Measurements from ENCODE around the gene ANGEL2.

The ANGEL2 gene

DNA sequence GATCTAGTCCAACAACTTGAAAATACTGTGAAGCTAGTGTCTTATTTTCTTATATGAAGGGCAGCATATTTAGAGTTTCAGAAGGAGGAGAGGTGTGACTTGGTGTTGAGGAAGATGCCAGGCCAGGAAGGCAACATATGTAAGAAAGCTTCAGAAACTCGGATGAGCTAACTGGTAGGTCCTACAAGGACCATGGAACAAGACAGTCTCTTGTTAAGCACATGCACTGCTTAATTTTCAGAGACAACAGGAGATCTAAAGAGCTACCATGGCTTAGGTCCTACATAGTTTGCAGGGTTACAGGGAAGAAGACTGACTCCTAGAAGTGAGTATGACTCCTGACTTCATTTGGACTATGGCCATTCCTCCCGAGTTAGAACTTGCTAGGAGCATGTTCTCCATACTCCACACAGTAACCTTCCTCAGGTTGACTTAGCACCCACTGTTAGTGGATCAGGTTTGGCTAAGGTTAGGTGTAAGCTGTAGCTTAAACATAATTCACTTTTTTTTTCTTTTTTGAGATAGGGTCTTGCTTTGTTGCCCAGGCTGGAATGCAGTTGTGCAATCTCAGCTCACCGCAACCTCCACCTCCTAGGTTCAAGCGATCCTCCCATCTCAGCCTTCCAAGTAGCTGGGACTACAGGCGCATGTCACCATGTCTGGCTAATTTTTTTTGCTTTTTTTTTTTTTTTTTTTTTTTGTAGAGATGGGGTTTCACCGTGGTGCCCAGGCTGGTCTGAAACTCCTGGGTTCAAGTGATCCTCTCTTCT lies 31.0 kb downstream of the ANGEL2 start:
- TF ChIP-seq, protein P1, sequence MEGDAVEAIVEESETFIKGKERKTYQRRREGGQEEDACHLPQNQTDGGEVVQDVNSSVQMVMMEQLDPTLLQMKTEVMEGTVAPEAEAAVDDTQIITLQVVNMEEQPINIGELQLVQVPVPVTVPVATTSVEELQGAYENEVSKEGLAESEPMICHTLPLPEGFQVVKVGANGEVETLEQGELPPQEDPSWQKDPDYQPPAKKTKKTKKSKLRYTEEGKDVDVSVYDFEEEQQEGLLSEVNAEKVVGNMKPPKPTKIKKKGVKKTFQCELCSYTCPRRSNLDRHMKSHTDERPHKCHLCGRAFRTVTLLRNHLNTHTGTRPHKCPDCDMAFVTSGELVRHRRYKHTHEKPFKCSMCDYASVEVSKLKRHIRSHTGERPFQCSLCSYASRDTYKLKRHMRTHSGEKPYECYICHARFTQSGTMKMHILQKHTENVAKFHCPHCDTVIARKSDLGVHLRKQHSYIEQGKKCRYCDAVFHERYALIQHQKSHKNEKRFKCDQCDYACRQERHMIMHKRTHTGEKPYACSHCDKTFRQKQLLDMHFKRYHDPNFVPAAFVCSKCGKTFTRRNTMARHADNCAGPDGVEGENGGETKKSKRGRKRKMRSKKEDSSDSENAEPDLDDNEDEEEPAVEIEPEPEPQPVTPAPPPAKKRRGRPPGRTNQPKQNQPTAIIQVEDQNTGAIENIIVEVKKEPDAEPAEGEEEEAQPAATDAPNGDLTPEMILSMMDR (IDR thresholded peaks at IDR 0.05; ENCODE audit: extremely low read depth, missing control alignments), result no peak
- DNase-seq (ENCODE audit: low spot score), result no peak

DNA sequence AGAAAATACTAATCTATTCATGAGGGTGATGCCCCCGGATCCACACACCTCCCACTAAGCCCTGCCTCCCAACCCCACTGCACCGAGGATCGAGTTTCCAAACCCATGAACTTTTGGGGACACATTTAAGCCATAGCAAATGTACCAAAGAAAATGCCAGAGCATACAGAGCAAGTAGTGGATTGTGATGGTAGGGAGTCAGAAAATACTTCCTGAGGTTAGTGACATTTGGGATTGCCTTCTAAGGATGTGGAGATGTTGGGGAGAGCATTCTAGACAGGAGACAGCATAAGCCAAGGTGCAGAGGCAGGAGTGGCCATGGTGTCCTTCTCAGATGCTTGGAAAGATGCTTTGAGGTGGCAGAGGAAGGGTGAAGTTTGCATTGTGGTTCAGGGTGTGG lies 32.2 kb downstream of the ANGEL2 start:
- DNase-seq (ENCODE audit: low spot score), result no peak
- TF ChIP-seq, protein P1 (IDR thresholded peaks at IDR 0.05; ENCODE audit: extremely low read depth, missing control alignments), result no peak

DNA sequence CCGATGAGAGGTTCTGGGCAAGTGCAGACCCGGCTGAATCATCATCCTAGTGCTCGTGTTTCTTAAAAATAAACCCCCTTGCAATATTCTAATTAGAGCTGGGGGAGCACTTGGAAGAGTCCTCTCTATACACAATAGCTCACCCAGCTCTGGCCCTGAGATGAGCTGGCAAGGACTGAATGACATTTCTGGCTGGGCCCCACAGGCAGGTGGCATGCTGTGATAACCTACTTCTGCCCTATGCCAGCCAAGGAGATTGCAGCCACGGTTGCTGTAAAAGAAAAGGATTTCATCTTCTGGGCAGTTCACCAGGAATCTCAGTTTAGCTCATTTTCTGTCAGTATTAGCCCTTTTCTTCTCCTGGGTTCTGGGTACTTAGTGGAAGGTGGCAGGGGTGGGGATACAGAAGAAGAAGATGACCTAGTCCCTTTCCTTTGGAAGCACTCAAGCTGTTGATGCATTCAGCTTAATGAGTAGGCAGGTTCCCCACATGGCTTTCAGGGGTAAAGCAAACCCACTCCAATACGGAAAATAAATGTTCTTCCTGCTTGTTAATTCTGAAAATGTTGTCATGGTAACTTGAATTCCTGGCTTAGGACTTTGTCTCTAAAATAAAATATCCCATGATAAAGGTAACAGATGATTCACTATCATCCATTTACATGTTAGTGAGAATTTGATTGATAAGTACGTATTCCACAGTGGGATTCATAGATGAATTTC lies 33.1 kb downstream of the ANGEL2 start:
- no peak for DNase-seq (ENCODE audit: low spot score)

DNA sequence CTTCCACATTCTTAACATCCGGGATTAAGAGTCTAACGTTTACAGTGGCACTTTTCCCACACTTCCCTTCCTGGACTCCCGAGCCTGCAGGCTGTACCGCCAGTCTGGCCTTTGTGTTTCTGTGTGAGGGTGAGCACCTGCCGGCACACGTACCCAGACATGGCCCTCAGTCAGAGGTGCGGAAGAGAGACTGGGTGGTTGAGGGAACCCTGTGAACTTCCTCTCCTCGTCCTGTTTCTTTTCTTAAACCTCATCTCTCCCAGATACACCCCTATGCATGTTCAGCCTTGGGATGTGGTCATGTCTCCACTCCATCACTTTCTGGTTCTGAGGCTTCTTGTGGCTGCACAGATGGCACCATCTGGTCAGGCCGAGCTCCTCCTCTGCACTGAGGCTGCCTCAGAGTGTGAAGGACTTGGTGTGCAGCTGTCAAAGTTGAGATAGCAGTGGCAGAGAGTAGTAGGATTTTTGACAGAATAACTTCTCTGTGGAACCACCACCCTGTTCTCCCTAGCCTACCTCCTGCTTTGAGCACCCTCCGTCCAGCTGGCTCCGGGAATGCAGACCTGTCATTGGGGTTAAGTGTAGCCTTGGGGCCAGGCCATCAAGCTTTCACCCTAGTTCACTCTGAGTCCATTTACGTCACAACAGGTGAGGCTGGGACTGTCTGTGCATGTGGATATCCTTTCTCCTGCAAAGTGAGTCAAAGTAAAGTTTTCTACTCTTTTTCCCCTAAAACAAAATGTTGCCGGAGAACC lies 33.9 kb downstream of the ANGEL2 start:
- peak; percentile 23 for DNase-seq (ENCODE audit: low spot score)
- TF ChIP-seq, protein P1 (IDR thresholded peaks at IDR 0.05; ENCODE audit: extremely low read depth, missing control alignments), result no peak

More for the DNA sequence above, 33.1 kb downstream of the ANGEL2 start:
- TF ChIP-seq, protein P1 (IDR thresholded peaks at IDR 0.05; ENCODE audit: extremely low read depth, missing control alignments), result no peak

DNA sequence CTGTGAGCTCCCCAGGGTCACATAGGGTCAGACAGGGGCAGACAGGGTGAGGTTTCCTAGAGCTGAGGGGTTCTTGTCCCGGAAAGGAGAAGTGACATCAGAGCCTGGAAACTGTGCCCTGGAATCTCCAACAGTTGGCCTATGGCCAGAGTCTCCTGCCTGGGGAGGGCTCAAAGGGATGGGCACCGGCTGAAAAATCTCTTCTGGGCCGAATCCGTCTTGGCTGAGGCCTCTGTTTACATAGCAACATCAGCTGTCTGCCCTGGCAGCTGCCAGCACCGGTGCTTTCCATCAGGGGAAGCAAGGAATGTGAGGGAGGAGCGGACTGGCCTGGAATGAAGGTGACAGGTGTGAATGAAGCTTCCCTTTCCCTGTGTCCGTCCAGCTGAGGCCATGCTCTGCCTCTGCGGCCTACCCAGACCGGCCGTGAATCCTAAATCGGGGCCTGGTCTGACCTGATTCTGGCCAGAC lies 34.6 kb downstream of the ANGEL2 start:
- TF ChIP-seq, protein P1 (IDR thresholded peaks at IDR 0.05; ENCODE audit: extremely low read depth, missing control alignments), result no peak
- no peak for DNase-seq (ENCODE audit: low spot score)

DNA sequence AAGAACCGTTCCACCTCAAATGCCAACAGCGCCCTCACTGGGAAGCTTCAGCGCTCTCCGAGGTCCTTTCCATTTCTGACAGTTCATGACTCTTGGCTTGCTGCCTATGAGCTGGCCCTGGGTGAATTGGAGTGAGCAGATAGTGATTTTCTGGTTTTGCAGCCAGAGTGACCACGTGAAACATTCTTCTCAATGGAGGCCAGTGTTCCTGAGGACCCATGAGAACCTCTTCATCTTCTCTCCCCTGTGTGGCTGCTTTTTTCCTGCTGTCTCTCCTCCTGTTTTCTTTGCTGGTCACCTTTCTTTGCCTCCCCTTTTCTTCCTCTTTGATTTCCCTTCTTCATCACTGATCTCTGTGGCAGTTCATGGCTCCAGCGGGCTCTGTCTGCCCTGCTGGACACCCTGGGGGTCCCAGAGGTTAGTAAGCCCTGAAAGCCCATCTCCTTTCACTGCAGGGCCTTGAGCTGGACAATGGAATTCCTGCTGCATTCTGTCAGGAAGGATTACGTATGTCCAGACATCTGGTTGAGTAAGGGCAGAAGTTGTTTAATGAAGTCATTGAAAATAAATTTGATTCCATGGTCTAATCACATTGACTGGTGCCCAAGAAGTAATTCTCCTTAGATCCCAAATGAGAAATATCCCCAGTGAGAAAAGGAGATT lies 35.4 kb downstream of the ANGEL2 start:
- peak; percentile 20 for DNase-seq (ENCODE audit: low spot score)

More for the DNA sequence above, 35.4 kb downstream of the ANGEL2 start:
- TF ChIP-seq, protein P1 (IDR thresholded peaks at IDR 0.05; ENCODE audit: extremely low read depth, missing control alignments), result no peak

All from GM20000 (cell line).